Measurements from ENCODE around the gene FNIP1. TPM values are rescaled to one million over a fixed set of nuclear protein-coding genes. Genes with fewer than 3 reads are reported as not detected.

FNIP1 gene
- total and polyA plus RNA-seq, 2 of the 13 experiments (the other 11 are each of a cell fraction or from before 2014, with no cell fraction given), result 10.9 to 29.3 TPM

DNA sequence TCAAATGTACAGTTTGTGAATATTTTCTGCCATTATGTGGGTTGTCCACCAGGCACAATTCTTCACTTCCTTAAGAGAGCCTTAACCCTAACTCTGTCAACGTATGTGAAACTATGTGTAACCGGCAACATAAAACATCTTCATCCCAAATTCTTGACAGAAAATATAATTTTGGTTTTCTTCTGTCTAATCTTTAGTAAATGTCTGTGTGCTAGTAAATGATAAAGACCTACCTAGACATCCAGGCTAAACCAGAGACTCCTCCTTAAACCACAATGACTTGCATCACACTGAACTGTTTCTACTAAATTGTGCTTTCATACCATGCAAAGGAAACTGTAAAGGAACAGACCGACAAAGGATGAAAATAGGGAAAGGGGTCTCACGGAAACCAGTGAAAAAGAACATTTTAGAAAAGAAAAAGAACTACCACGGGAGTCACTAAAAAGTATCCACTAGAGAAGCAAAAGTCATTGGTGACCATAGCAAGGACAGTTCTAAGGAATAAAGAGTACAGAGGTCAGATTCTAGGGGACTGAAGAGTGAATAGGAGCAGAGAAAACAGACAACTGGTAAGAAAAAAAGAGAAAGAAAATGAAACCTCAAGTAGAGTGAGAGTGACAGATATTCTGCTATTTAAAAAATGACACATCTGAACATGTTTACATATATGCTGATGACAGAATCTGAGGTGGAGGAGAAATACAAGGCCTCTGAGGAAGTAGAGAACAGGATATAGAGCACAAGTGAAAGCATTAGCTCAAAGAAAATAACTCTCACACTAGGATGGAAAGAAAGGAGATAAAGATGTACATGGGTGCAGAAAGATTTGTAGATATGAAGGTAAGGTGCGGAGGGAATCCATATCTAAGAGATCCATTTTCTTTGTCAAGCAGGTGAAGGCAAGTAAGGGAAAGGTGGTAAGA is 49.4 kb downstream of the FNIP1 start (continued):
- TF ChIP-seq, protein P1, sequence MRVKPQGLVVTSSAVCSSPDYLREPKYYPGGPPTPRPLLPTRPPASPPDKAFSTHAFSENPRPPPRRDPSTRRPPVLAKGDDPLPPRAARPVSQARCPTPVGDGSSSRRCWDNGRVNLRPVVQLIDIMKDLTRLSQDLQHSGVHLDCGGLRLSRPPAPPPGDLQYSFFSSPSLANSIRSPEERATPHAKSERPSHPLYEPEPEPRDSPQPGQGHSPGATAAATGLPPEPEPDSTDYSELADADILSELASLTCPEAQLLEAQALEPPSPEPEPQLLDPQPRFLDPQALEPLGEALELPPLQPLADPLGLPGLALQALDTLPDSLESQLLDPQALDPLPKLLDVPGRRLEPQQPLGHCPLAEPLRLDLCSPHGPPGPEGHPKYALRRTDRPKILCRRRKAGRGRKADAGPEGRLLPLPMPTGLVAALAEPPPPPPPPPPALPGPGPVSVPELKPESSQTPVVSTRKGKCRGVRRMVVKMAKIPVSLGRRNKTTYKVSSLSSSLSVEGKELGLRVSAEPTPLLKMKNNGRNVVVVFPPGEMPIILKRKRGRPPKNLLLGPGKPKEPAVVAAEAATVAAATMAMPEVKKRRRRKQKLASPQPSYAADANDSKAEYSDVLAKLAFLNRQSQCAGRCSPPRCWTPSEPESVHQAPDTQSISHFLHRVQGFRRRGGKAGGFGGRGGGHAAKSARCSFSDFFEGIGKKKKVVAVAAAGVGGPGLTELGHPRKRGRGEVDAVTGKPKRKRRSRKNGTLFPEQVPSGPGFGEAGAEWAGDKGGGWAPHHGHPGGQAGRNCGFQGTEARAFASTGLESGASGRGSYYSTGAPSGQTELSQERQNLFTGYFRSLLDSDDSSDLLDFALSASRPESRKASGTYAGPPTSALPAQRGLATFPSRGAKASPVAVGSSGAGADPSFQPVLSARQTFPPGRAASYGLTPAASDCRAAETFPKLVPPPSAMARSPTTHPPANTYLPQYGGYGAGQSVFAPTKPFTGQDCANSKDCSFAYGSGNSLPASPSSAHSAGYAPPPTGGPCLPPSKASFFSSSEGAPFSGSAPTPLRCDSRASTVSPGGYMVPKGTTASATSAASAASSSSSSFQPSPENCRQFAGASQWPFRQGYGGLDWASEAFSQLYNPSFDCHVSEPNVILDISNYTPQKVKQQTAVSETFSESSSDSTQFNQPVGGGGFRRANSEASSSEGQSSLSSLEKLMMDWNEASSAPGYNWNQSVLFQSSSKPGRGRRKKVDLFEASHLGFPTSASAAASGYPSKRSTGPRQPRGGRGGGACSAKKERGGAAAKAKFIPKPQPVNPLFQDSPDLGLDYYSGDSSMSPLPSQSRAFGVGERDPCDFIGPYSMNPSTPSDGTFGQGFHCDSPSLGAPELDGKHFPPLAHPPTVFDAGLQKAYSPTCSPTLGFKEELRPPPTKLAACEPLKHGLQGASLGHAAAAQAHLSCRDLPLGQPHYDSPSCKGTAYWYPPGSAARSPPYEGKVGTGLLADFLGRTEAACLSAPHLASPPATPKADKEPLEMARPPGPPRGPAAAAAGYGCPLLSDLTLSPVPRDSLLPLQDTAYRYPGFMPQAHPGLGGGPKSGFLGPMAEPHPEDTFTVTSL (CRISPR knock-in tag; IDR thresholded peaks at IDR 0.05; ENCODE audit: borderline replicate concordance), result no peak
- no peak for TF ChIP-seq ZNF17 (CRISPR knock-in tag; IDR thresholded peaks at IDR 0.05)
- no peak for TF ChIP-seq HNRNPH1 (optimal IDR thresholded peaks at IDR 0.05; ENCODE audit: low read depth, low read length)
- TF ChIP-seq, protein P2, sequence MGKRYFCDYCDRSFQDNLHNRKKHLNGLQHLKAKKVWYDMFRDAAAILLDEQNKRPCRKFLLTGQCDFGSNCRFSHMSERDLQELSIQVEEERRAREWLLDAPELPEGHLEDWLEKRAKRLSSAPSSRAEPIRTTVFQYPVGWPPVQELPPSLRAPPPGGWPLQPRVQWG (CRISPR knock-in tag; IDR thresholded peaks at IDR 0.05; ENCODE audit: borderline replicate concordance, low read depth), result no peak
- no peak for TF ChIP-seq RFXAP (CRISPR knock-in tag; IDR thresholded peaks at IDR 0.05; ENCODE audit: borderline replicate concordance)
- TF ChIP-seq, protein P3, sequence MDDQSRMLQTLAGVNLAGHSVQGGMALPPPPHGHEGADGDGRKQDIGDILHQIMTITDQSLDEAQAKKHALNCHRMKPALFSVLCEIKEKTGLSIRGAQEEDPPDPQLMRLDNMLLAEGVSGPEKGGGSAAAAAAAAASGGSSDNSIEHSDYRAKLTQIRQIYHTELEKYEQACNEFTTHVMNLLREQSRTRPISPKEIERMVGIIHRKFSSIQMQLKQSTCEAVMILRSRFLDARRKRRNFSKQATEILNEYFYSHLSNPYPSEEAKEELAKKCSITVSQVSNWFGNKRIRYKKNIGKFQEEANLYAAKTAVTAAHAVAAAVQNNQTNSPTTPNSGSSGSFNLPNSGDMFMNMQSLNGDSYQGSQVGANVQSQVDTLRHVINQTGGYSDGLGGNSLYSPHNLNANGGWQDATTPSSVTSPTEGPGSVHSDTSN (CRISPR knock-in tag; IDR thresholded peaks at IDR 0.05; ENCODE audit: borderline replicate concordance), result no peak

Measured in HepG2 (cell line).